Calu3 (cell line): ENCODE results near the gene MMP2. TPM values are rescaled to one million over a fixed set of nuclear protein-coding genes. Genes with fewer than 3 reads are reported as not detected.

Experiments used
- BruUV-seq: library from RNA; stranded (reverse); fragments of 400-500 nt; replicated peaks from 2 replicates; lab custom pipeline; 2021; lab: Mats Ljungman, UMichigan
- CTCF ChIA-PET: fragments of 300-600 bp; sonication (Branson Sonifier 250); formaldehyde crosslinking; loops from one replicate; lab custom pipeline; 2022; ENCODE audit warnings: antibody characterized with exemption; lab: Charles Lee
- DNase-seq: peaks from one replicate; pipeline ENCODE4 v3.0.0; 2022
- H3K27ac Mint-ChIP-seq: one replicate; pipeline ENCODE4 v1.8.0; 2022; ENCODE audit warnings: mixed read lengths; ENCODE audit not compliant: unreplicated experiment
- H3K27me3 Mint-ChIP-seq: one replicate; pipeline ENCODE4 v1.8.0; 2022; ENCODE audit warnings: mixed read lengths; ENCODE audit not compliant: unreplicated experiment
- H3K36me3 Mint-ChIP-seq: one replicate; pipeline ENCODE4 v1.8.0; 2022; ENCODE audit warnings: mild to moderate bottlenecking, moderate library complexity, mixed read lengths; ENCODE audit not compliant: insufficient read depth, unreplicated experiment
- H3K4me1 Mint-ChIP-seq: one replicate; pipeline ENCODE4 v1.8.0; 2022; ENCODE audit warnings: mild to moderate bottlenecking, low read depth, mixed read lengths; ENCODE audit not compliant: unreplicated experiment
- H3K4me3 Mint-ChIP-seq: one replicate; pipeline ENCODE4 v1.8.0; 2022; ENCODE audit warnings: mild to moderate bottlenecking, low read depth, moderate library complexity, mixed read lengths; ENCODE audit not compliant: unreplicated experiment
- H3K9me3 Mint-ChIP-seq: one replicate; pipeline ENCODE4 v1.8.0; 2022; ENCODE audit warnings: low read depth, mixed read lengths; ENCODE audit not compliant: unreplicated experiment
- CTCF ChIP-seq: fragments of 200-600 bp; IDR thresholded peaks from one replicate; pipeline ENCODE4 v1.8.0; 2022; ENCODE audit warnings: antibody characterized with exemption; ENCODE audit not compliant: unreplicated experiment
- intact Hi-C: fragments of 100-400 bp; cut with micrococcal nuclease; formaldehyde crosslinking; loops from one replicate; pipeline ENCODE4 v1.10.0; 2022; ENCODE audit not compliant: unreplicated experiment
- total RNA-seq: library from RNA; stranded (reverse); gene quantifications from 2 replicates; pipeline ENCODE4 v1.2.3, GENCODE V29; 2022

The MMP2 gene
- total RNA-seq, 1 experiment from 2014 or later: not detected

GRCh38 chr16:55530316-55530856, 51.4 kb downstream of the MMP2 start:
- no peak for TF ChIP-seq CTCF
- Mint-ChIP-seq H3K4me3 (no peak overlapping the region), H3K9me3 (no peaks in the 10 kb centered on the region), H3K4me1 (no peaks in the 10 kb centered on the region), H3K36me3 (no peaks in the 10 kb centered on the region), H3K27me3 (no peaks in the 10 kb centered on the region), H3K27ac (no peak overlapping the region)
- intact Hi-C loops: no loop called here
- BruUV-seq: no TSS peak
- DNase-seq: no peak
- CTCF ChIA-PET: no interaction called here

GRCh38 chr16:55532227-55532626, 53.2 kb downstream of the MMP2 start:
- Mint-ChIP-seq H3K4me1 (no peaks in the 10 kb centered on the region), H3K4me3 (no peak overlapping the region), H3K36me3 (no peaks in the 10 kb centered on the region), H3K27ac (no peak overlapping the region), H3K27me3 (no peaks in the 10 kb centered on the region), H3K9me3 (no peaks in the 10 kb centered on the region)
- no peak for TF ChIP-seq CTCF
- BruUV-seq: no TSS peak
- no peak for DNase-seq
- CTCF ChIA-PET: interaction anchor here (0.6 kb wide), 1 partner anchor 28 kb away, joined by 7 read pairs; no protein-coding TSS in a partner anchor
- intact Hi-C loops: no loop called here

GRCh38 chr16:55534756-55535155, 55.8 kb downstream of the MMP2 start:
- Mint-ChIP-seq H3K9me3 (no peaks in the 10 kb centered on the region), H3K27ac (no peak overlapping the region), H3K36me3 (no peaks in the 10 kb centered on the region), H3K4me3 (no peak overlapping the region), H3K27me3 (no peaks in the 10 kb centered on the region), H3K4me1 (no peaks in the 10 kb centered on the region)
- no peak for DNase-seq
- CTCF ChIA-PET: no interaction called here
- TF ChIP-seq CTCF: no peak
- intact Hi-C loops: loop anchor here (5.0 kb wide), 1 partner anchor 1637 kb away; no protein-coding TSS in a partner anchor
- no TSS peak for BruUV-seq

GRCh38 chr16:55539049-55539448, 60.1 kb downstream of the MMP2 start:
- Mint-ChIP-seq H3K27me3 (no peaks in the 10 kb centered on the region), H3K9me3 (no peaks in the 10 kb centered on the region), H3K36me3 (no peaks in the 10 kb centered on the region), H3K4me1 (no peaks in the 10 kb centered on the region), H3K27ac (no peak overlapping the region), H3K4me3 (no peak overlapping the region)
- intact Hi-C loops: loop anchor here (5.0 kb wide), 1 partner anchor 1642 kb away; no protein-coding TSS in a partner anchor
- CTCF ChIA-PET: interaction anchor here (1.4 kb wide), 1 partner anchor 11 kb away, joined by 4 read pairs; no protein-coding TSS in a partner anchor
- TF ChIP-seq CTCF: no peak
- DNase-seq: no peak
- no TSS peak for BruUV-seq
